Hematopoietic multipotent progenitor cell (in vitro differentiated cells): ENCODE data around the gene ZDHHC19. TPM values are rescaled to one million over a fixed set of nuclear protein-coding genes. Genes with fewer than 3 reads are reported as not detected.

Source experiments
- DNase-seq, 3 donors: peaks; one replicate each; pipeline ENCODE4 v3.0.0-alpha.2; 2011 to 2015; ENCODE audit warnings: low read depth in 2 of 3, low spot score in 2 of 3
- small RNA-seq: library from RNA; depleted of rRNA; stranded (forward); fragments of <200 nt; gene quantifications from one replicate; pipeline ENCODE3, GENCODE V24; 2012
- total RNA-seq: library from RNA; depleted of rRNA; stranded (reverse); fragments of >200 nt; gene quantifications from one replicate; pipeline ENCODE4 v1.2.3, GENCODE V29; 2012

The ZDHHC19 gene
- total RNA-seq, 1 donor, result 0.27 TPM

DNA sequence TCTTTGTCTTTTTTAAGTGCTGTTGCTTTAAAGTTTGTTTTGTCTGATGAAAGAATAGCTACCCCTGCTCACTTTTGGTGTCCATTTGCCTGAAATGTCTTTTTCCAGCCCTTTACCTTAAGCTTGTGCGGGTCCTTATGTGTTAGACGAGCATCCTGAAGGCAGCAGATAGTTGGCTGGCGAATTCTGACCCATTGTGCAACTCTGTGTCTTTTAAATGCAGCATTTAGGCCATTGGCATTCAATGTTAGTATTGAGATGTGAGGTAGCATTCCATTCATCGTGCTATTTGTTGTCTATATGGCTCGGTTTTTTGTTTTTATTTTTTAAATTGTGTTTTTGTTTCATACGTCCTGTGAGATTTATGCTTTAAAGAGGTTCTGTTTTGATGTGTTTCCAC is 55.0 kb downstream of the ZDHHC19 start:
- DNase-seq, result no peak

DNA sequence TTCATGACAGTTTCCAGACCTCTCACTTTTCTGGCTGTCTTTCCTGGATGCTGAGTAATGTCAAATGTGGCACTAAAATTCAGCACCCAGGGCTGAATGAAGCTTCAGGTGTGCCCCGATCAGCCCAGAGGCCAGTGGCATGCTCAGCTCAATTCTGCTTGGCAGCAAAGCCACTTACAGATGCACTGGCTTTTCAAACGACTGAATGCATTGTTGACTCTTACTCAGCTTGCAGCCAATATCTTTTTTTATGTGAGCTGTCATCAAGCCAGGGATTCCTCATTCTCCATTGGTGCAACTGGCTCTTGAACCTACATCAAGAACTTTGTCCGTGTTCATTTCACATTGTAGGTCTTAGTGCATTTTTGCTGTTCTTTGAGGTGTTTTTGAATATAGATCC is 60.7 kb downstream of the ZDHHC19 start:
- no peak for DNase-seq

DNA sequence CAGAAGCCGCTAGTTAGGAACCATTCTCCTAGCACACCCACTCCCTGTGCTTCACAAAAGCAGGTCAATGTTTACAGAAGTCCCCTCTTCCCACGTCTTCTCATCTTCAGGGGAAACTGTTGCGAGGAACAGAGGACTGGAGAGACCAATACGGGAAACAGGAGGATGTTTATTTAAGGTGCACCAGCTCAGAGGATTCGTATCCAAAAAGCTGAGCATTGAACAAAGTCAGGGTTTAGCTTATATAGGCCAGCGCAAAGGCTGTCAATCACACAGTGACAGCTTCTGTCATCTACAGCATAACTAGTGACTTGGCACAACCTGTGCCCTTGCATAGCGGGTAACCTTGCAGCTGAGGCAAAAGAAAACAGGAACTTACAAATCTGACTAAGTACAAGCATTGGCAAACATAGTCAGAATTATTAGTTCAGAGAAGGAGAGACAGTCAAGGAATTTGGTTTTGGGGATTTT is 61.3 kb downstream of the ZDHHC19 start:
- peak in 1 of 3 donors; percentile 36 for DNase-seq

DNA sequence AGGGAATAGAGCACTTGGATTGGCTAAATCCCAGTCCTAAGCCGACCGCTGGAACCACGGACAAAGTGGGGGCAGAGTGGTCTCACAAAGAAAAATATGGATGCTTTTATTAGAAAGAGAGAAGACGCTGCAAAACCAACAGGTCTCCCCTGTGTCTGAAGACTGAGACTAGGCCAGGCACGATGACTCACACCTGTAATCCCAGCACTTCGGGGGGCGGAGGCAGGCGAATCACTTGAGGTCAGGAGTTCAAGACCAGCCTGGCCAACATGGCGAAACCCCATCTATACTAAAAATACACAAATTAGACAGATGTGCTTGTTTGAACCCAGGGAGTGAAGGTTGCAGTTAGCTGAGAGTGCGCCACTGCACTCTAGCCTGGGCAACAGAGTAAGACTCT is 61.8 kb downstream of the ZDHHC19 start:
- DNase-seq, result no peak

Small RNA genes lying within 50 kb of the gene (small RNA-seq; reads per million reads assigned to genes)
- gene RF00019, result not detected

Other genes starting within 250 kb of the ZDHHC19 start
- gene TFRC, start 129.3 kb downstream of the ZDHHC19 start, total RNA-seq, result 141 TPM
- gene SLC51A, start 5.1 kb upstream of the ZDHHC19 start, total RNA-seq, result not detected
- gene PCYT1A, start 76.3 kb upstream of the ZDHHC19 start, total RNA-seq, result 57.1 TPM
- 2.2 TPM for gene DYNLT2B, start 106.8 kb upstream of the ZDHHC19 start, total RNA-seq
- not detected for gene TM4SF19, start 127.0 kb upstream of the ZDHHC19 start, total RNA-seq
- 14.8 TPM for gene UBXN7, start 221.0 kb upstream of the ZDHHC19 start, total RNA-seq